Measurements from ENCODE around the gene TMEM115. TPM values are rescaled to one million over a fixed set of nuclear protein-coding genes. Genes with fewer than 3 reads are reported as not detected.

Gene TMEM115
- total RNA-seq, 1 donor from 2014 or later, result 63.2 TPM

- H3K27me3 Mint-ChIP-seq (ENCODE audit: unreplicated experiment), result peaks cover 9% of the 10 kb centered on the region
- H3K4me3 Mint-ChIP-seq (ENCODE audit: unreplicated experiment), result no peak overlapping the region
- TF ChIP-seq CTCF (IDR thresholded peaks at IDR 0.05), result no peak
- no peaks in the 10 kb centered on the region for H3K36me3 Mint-ChIP-seq (ENCODE audit: unreplicated experiment)
- DNase-seq (ENCODE audit: extremely low spot score, unreplicated experiment), result no peak
- no peak overlapping the region for H3K27ac Mint-ChIP-seq (ENCODE audit: unreplicated experiment)
- H3K4me1 Mint-ChIP-seq (ENCODE audit: unreplicated experiment), result peaks cover 4% of the 10 kb centered on the region
- no peaks in the 10 kb centered on the region for H3K9me3 Mint-ChIP-seq (ENCODE audit: unreplicated experiment)
These were observed 23.4 kb upstream of the TMEM115 start for GRCh38 chr3:50382722-50383121.

DNA sequence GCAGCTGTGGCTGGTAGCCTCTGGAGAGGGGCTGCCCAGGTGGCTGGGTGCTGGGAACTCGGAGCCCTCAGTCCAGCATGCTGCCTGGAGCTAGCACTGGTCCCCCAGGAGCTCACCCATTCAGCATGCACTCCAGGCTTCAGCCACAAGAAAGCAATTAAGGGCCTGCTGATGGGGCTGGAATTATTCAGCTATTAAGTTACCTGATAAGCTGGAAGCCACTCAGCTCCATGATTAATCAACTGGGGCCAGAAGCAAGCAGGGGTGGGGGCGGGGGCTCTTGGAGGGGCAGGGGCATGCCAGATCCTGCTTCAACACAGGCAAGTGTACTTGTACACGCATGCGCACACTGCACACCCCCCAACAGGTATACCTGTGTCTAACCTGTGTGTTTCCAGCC is 22.1 kb upstream of the TMEM115 start:
- H3K27ac Mint-ChIP-seq (ENCODE audit: unreplicated experiment), result no peak overlapping the region
- no peaks in the 10 kb centered on the region for H3K9me3 Mint-ChIP-seq (ENCODE audit: unreplicated experiment)
- H3K36me3 Mint-ChIP-seq (ENCODE audit: unreplicated experiment), result no peaks in the 10 kb centered on the region
- no peak overlapping the region for H3K4me3 Mint-ChIP-seq (ENCODE audit: unreplicated experiment)
- DNase-seq (ENCODE audit: extremely low spot score, unreplicated experiment), result no peak
- TF ChIP-seq CTCF (IDR thresholded peaks at IDR 0.05), result no peak
- peaks cover 9% of the 10 kb centered on the region for H3K27me3 Mint-ChIP-seq (ENCODE audit: unreplicated experiment)
- H3K4me1 Mint-ChIP-seq (ENCODE audit: unreplicated experiment), result peaks cover 4% of the 10 kb centered on the region

DNA sequence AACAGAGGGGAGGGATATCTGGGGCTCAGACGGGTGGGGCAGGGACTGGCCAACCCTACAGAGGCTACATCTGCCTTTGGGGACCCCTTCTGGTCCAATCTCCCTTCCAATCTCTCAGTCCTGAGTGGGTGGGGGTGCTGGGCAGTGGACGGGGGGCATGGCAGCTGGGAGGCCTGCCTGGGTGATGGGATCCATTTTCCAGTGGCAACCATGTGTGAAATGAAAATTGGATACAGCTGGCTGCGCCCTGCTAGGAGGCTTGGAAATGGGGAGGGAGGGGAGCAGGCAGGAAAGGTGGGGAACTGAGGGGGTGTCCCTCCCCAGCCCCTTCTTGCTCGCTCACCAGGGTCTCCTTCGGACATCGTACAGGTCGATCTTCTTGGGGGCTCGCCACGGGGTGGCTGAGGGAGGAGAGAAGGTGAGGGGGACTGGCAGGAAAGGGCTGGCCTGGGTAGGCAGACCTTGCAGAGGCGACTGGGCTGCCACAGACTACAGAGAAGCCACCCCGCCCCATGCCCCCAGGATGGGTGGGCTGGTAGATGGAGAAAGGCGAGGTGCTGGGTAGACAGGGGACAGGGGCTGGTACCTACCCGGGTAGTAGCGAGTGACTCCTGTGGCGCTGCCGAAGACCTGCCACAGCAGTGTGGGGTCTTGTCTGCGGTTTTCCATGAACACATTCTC is 21.2 kb upstream of the TMEM115 start:
- Mint-ChIP-seq H3K36me3 (ENCODE audit: unreplicated experiment) (no peaks in the 10 kb centered on the region), H3K27me3 (ENCODE audit: unreplicated experiment) (peaks cover 9% of the 10 kb centered on the region), H3K4me1 (ENCODE audit: unreplicated experiment) (peaks cover 4% of the 10 kb centered on the region), H3K27ac (ENCODE audit: unreplicated experiment) (no peak overlapping the region), H3K9me3 (ENCODE audit: unreplicated experiment) (no peaks in the 10 kb centered on the region), H3K4me3 (ENCODE audit: unreplicated experiment) (no peak overlapping the region)
- no peak for DNase-seq (ENCODE audit: extremely low spot score, unreplicated experiment)
- no peak for TF ChIP-seq CTCF (IDR thresholded peaks at IDR 0.05)

- DNase-seq (ENCODE audit: extremely low spot score, unreplicated experiment), result no peak
- peaks cover 4% of the 10 kb centered on the region for H3K4me1 Mint-ChIP-seq (ENCODE audit: unreplicated experiment)
- H3K36me3 Mint-ChIP-seq (ENCODE audit: unreplicated experiment), result no peaks in the 10 kb centered on the region
- no peak overlapping the region for H3K27ac Mint-ChIP-seq (ENCODE audit: unreplicated experiment)
- no peaks in the 10 kb centered on the region for H3K9me3 Mint-ChIP-seq (ENCODE audit: unreplicated experiment)
- H3K27me3 Mint-ChIP-seq (ENCODE audit: unreplicated experiment), result peaks cover 7% of the 10 kb centered on the region
- no peak for TF ChIP-seq CTCF (IDR thresholded peaks at IDR 0.05)
- H3K4me3 Mint-ChIP-seq (ENCODE audit: unreplicated experiment), result no peak overlapping the region
These were observed 19.4 kb upstream of the TMEM115 start for GRCh38 chr3:50378757-50379156.

DNA sequence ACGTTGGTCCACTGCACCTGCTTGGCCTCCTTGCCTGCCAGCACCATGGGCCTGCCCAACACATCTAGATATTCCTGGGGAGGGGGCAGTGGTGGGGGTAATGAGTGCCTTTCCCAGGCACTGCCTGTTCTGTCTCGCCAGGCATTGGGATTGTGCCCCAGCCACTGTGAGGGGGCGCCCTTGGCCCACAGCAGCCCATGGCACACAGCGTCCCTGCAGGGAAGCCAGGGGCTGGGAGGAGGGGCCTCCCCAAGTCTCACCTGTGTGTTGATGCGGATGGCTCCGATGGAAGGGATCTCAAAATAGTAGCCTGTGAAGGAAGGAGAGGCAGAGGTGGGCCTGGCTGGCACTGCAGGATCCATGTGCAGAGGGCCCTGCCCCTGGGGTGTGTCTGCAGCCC is 18.7 kb upstream of the TMEM115 start:
- Mint-ChIP-seq H3K4me1 (ENCODE audit: unreplicated experiment) (peaks cover 4% of the 10 kb centered on the region), H3K27me3 (ENCODE audit: unreplicated experiment) (peaks cover 9% of the 10 kb centered on the region), H3K9me3 (ENCODE audit: unreplicated experiment) (no peaks in the 10 kb centered on the region), H3K36me3 (ENCODE audit: unreplicated experiment) (no peaks in the 10 kb centered on the region), H3K4me3 (ENCODE audit: unreplicated experiment) (no peak overlapping the region), H3K27ac (ENCODE audit: unreplicated experiment) (no peak overlapping the region)
- DNase-seq (ENCODE audit: extremely low spot score, unreplicated experiment), result no peak
- TF ChIP-seq CTCF (IDR thresholded peaks at IDR 0.05), result no peak
